HG03060 (cell line): ENCODE results near the gene CPNE5.

Experiments used
- ATAC-seq: cut with Tn5 transposase; IDR thresholded peaks from one replicate; pipeline ENCODE4 v1.9.1; 2021; ENCODE audit warnings: low read depth, moderate number of reproducible peaks; ENCODE audit not compliant: unreplicated experiment

Gene CPNE5

GRCh38 chr6:36794713-36795065 is 44.6 kb downstream of the CPNE5 start:
- no peak for ATAC-seq

GRCh38 chr6:36793913-36794712 is 45.1 kb downstream of the CPNE5 start:
- no peak for ATAC-seq

GRCh38 chr6:36793296-36793912 is 45.8 kb downstream of the CPNE5 start:
- no peak for ATAC-seq

- ATAC-seq: no peak
Observed at GRCh38 chr6:36791521-36792135, 47.6 kb downstream of the CPNE5 start.

- ATAC-seq: no peak
Observed at GRCh38 chr6:36791085-36791484, 48.2 kb downstream of the CPNE5 start.

- no peak for ATAC-seq
Observed at GRCh38 chr6:36788768-36789167, 50.5 kb downstream of the CPNE5 start.

GRCh38 chr6:36788186-36788585 is 51.1 kb downstream of the CPNE5 start:
- ATAC-seq: no peak

- no peak for ATAC-seq
Observed at GRCh38 chr6:36787210-36787609, 52.0 kb downstream of the CPNE5 start.

GRCh38 chr6:36786055-36786675 is 53.1 kb downstream of the CPNE5 start:
- no peak for ATAC-seq

- ATAC-seq: no peak
Observed at GRCh38 chr6:36784376-36784636, 54.9 kb downstream of the CPNE5 start.

GRCh38 chr6:36783603-36784375 is 55.5 kb downstream of the CPNE5 start:
- ATAC-seq: no peak

GRCh38 chr6:36781669-36782068 is 57.6 kb downstream of the CPNE5 start:
- no peak for ATAC-seq

- ATAC-seq: no peak
Observed at GRCh38 chr6:36780442-36781177, 58.6 kb downstream of the CPNE5 start.

GRCh38 chr6:36779227-36779626 is 60.0 kb downstream of the CPNE5 start:
- no peak for ATAC-seq

GRCh38 chr6:36777801-36778200 is 61.4 kb downstream of the CPNE5 start:
- ATAC-seq: no peak

- ATAC-seq: no peak
Observed at GRCh38 chr6:36776167-36776566, 63.1 kb downstream of the CPNE5 start.

GRCh38 chr6:36774331-36774730 is 64.9 kb downstream of the CPNE5 start:
- ATAC-seq: no peak

- no peak for ATAC-seq
Observed at GRCh38 chr6:36772397-36772796, 66.8 kb downstream of the CPNE5 start.

- ATAC-seq: no peak
Observed at GRCh38 chr6:36771145-36771544, 68.1 kb downstream of the CPNE5 start.
